ENCODE results near the gene DACH1. TPM values are rescaled to one million over a fixed set of nuclear protein-coding genes. Genes with fewer than 3 reads are reported as not detected.

DACH1 gene
- polyA plus RNA-seq, 3 donors, result 0.03 to 0.69 (median 0.26) TPM

DNA sequence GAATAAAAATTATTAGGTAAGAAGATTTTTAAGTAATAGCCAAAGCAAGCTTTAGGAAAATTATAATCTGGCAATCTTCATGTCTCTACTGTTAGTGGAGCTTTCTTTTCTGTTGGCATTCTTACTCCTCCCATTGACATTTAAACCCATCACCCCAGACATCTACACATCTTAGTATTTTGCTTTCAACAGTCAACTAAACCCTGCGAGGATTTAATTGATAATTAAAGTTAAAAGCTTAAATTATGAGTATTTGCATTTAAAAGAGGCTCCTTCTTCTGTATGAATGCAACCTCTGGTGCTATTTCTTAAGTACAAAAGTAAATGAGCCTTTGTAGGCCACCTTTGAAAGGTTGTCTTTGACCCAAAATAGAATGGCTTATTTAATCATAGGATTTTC lies 148.1 kb downstream of the DACH1 start:
- no peaks in the 10 kb centered on the region for H3K9me3 ChIP-seq (replicated peaks in 1 of 2; ENCODE audit: control insufficient read depth in 1 of 2, insufficient read depth in 1 of 2, low read length in 2 of 2)
- peaks cover 6% of the 10 kb centered on the region for H3K4me1 Mint-ChIP-seq
- no peaks in the 10 kb centered on the region for H3K36me3 ChIP-seq (replicated peaks in 1 of 2; ENCODE audit: control insufficient read depth in 1 of 2, insufficient read depth in 2 of 2, low read length in 2 of 2)
- no peaks in the 10 kb centered on the region for H3K27me3 Mint-ChIP-seq (ENCODE audit: low read depth in 3 of 3)
- no peak overlapping the region for H3K4me3 ChIP-seq (replicated peaks in 1 of 3; ENCODE audit: low read depth in 2 of 3, low read length in 3 of 3)
- DNase-seq, result no peak
- H3K4me2 ChIP-seq (replicated peaks; ENCODE audit: extremely low read depth, low read length, poor library complexity, severe bottlenecking), result no peak overlapping the region
- no peak overlapping the region for H2AFZ ChIP-seq (ENCODE audit: insufficient read depth, low read depth, low read length, poor library complexity, severe bottlenecking)
- intact Hi-C loops (cut with micrococcal nuclease), result no loop called here
- H3K27ac ChIP-seq (ENCODE audit: low read depth in 1 of 2, low read length in 2 of 2), result no peak overlapping the region
- no peaks in the 10 kb centered on the region for H3K4me1 ChIP-seq (ENCODE audit: control insufficient read depth in 1 of 2, insufficient read depth in 2 of 2, low read length in 2 of 2)
- no CpG with 5 or more reads among the region's 1 CpG for WGBS (ENCODE audit: insufficient coverage)
- no peak overlapping the region for H3K9ac ChIP-seq (ENCODE audit: insufficient read depth, low read length, poor library complexity, severe bottlenecking)
- H3K27me3 ChIP-seq (ENCODE audit: control insufficient read depth in 2 of 2, insufficient read depth in 2 of 2, low read length in 2 of 2), result no peaks in the 10 kb centered on the region
- TF ChIP-seq, protein P1, sequence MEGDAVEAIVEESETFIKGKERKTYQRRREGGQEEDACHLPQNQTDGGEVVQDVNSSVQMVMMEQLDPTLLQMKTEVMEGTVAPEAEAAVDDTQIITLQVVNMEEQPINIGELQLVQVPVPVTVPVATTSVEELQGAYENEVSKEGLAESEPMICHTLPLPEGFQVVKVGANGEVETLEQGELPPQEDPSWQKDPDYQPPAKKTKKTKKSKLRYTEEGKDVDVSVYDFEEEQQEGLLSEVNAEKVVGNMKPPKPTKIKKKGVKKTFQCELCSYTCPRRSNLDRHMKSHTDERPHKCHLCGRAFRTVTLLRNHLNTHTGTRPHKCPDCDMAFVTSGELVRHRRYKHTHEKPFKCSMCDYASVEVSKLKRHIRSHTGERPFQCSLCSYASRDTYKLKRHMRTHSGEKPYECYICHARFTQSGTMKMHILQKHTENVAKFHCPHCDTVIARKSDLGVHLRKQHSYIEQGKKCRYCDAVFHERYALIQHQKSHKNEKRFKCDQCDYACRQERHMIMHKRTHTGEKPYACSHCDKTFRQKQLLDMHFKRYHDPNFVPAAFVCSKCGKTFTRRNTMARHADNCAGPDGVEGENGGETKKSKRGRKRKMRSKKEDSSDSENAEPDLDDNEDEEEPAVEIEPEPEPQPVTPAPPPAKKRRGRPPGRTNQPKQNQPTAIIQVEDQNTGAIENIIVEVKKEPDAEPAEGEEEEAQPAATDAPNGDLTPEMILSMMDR (IDR thresholded peaks at IDR 0.05), result no peak
- H3K27ac Mint-ChIP-seq, result no peak overlapping the region
- H3K4me3 Mint-ChIP-seq, result no peak overlapping the region
- peaks cover 7% of the 10 kb centered on the region for H3K79me2 ChIP-seq (ENCODE audit: insufficient read depth, low read length)
- no peaks in the 10 kb centered on the region for H3K36me3 Mint-ChIP-seq
- no peaks in the 10 kb centered on the region for H3K9me3 Mint-ChIP-seq
- no peaks in the 10 kb centered on the region for H4K20me1 ChIP-seq (ENCODE audit: insufficient read depth, low read length)

DNA sequence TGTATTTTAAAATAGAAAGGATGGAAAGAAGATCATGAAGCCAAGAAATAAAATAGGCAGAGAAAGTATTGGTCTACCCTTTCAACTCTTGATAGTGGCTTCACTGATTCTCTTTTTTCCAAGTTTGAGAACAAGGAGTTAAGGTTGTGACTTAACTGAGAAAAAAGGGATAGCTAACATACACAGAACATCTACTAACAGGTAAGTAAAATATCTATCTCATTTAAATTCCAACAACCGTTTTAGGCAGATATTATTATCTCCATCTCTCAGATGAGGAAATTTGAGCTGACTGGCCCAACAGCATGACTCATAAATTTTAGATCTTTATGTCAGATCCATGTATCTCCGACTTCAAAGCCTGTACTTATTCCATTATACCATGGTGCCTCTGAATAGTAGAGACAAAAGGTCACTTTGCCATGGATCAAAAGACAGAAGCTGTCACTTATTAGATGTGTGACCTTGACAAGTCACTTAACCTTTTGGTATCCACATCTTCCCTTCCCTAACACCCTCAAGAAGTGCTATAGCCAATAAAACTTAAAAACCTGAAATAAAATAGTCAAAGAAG lies 152.1 kb downstream of the DACH1 start:
- Mint-ChIP-seq H3K4me1 (peaks cover 11% of the 10 kb centered on the region), H3K27ac (no peak overlapping the region), H3K27me3 (ENCODE audit: low read depth in 3 of 3) (no peaks in the 10 kb centered on the region), H3K36me3 (no peaks in the 10 kb centered on the region), H3K9me3 (no peaks in the 10 kb centered on the region), H3K4me3 (no peak overlapping the region)
- Histone ChIP-seq H3K79me2 (ENCODE audit: insufficient read depth, low read length) (peaks cover 7% of the 10 kb centered on the region), H3K27me3 (ENCODE audit: control insufficient read depth in 2 of 2, insufficient read depth in 2 of 2, low read length in 2 of 2) (no peaks in the 10 kb centered on the region), H4K20me1 (ENCODE audit: insufficient read depth, low read length) (no peaks in the 10 kb centered on the region), H3K9me3 (replicated peaks in 1 of 2; ENCODE audit: control insufficient read depth in 1 of 2, insufficient read depth in 1 of 2, low read length in 2 of 2) (no peaks in the 10 kb centered on the region), H3K27ac (ENCODE audit: low read depth in 1 of 2, low read length in 2 of 2) (no peak overlapping the region), H3K36me3 (replicated peaks in 1 of 2; ENCODE audit: control insufficient read depth in 1 of 2, insufficient read depth in 2 of 2, low read length in 2 of 2) (no peaks in the 10 kb centered on the region), H3K4me2 (replicated peaks; ENCODE audit: extremely low read depth, low read length, poor library complexity, severe bottlenecking) (no peak overlapping the region), H3K9ac (ENCODE audit: insufficient read depth, low read length, poor library complexity, severe bottlenecking) (no peak overlapping the region), H3K4me1 (ENCODE audit: control insufficient read depth in 1 of 2, insufficient read depth in 2 of 2, low read length in 2 of 2) (peaks cover 3 to 5% of the 10 kb centered on the region in 2 donors), H2AFZ (ENCODE audit: insufficient read depth, low read depth, low read length, poor library complexity, severe bottlenecking) (no peak overlapping the region), H3K4me3 (replicated peaks in 1 of 3; ENCODE audit: low read depth in 2 of 3, low read length in 3 of 3) (no peak overlapping the region)
- no CpG with 5 or more reads among the region's 2 CpGs for WGBS (ENCODE audit: insufficient coverage)
- no peak for DNase-seq
- intact Hi-C loops (cut with micrococcal nuclease), result no loop called here
- TF ChIP-seq, protein P1 (IDR thresholded peaks at IDR 0.05), result no peak

All from CD14-positive monocyte (primary cell).